WTC11 (cell line): ENCODE results near the gene SPX. TPM values are rescaled to one million over a fixed set of nuclear protein-coding genes. Genes with fewer than 3 reads are reported as not detected.

Source experiments
- ATAC-seq: fragments of 200-7000 bp; cut with Tn5 transposase; 2 replicates; pipeline ENCODE4 v1.10.0; 2021; ENCODE audit warnings: mild to moderate bottlenecking, moderate library complexity
- CTCF ChIA-PET: fragments of 300-600 bp; sonication (Branson Sonifier 250); formaldehyde crosslinking; loops from one replicate; lab custom pipeline; 2021; ENCODE audit warnings: antibody characterized with exemption; lab: Charles Lee
- POLR2A ChIA-PET: fragments of 350-600 bp; sonication (Branson Sonifier 250); formaldehyde crosslinking; loops from one replicate; lab custom pipeline; 2021; ENCODE audit warnings: antibody characterized with exemption; lab: Charles Lee
- DNase-seq: peaks from one replicate; pipeline ENCODE4 v3.0.0; 2021; ENCODE audit warnings: low spot score
- H3K27ac Mint-ChIP-seq: 2 replicates; pipeline ENCODE4 v1.8.0; 2021; ENCODE audit warnings: mixed read lengths
- H3K27me3 Mint-ChIP-seq: 2 replicates; pipeline ENCODE4 v1.8.0; 2021; ENCODE audit warnings: low read depth, mild to moderate bottlenecking, moderate library complexity, mixed read lengths
- H3K36me3 Mint-ChIP-seq: 2 replicates; pipeline ENCODE4 v1.8.0; 2021; ENCODE audit warnings: mixed read lengths
- H3K4me1 Mint-ChIP-seq: 2 replicates; pipeline ENCODE4 v1.8.0; 2022; ENCODE audit warnings: mixed read lengths
- H3K4me3 Mint-ChIP-seq: 2 replicates; pipeline ENCODE4 v1.8.0; 2021; ENCODE audit warnings: mild to moderate bottlenecking, moderate library complexity, mixed read lengths
- H3K9me3 Mint-ChIP-seq: 2 replicates; pipeline ENCODE4 v1.8.0; 2021; ENCODE audit warnings: mixed read lengths
- AR ChIP-seq: fragments of 250-450 bp; sonication (Bioruptor Pico); IDR thresholded peaks from 2 replicates; pipeline ENCODE4 v1.9.0; 2021; ENCODE audit warnings: mild to moderate bottlenecking
- ATF6 ChIP-seq: sonication (generic); formaldehyde crosslinking; IDR thresholded peaks from 2 replicates; pipeline ENCODE4 v1.8.1; 2023; ENCODE audit warnings: mild to moderate bottlenecking, missing genetic modification reagents
- CDX4 ChIP-seq: fragments of 250-450 bp; sonication (Bioruptor Pico); IDR thresholded peaks from 2 replicates; pipeline ENCODE4 v1.9.0; 2021; ENCODE audit warnings: moderate library complexity, mild to moderate bottlenecking, inconsistent platforms, borderline replicate concordance
- ELF4 ChIP-seq: sonication (generic); formaldehyde crosslinking; IDR thresholded peaks from 2 replicates; pipeline ENCODE4 v1.8.1; 2022; ENCODE audit warnings: low read depth, mild to moderate bottlenecking, moderate library complexity, missing genetic modification reagents
- FOXK1 ChIP-seq: sonication (generic); formaldehyde crosslinking; IDR thresholded peaks from 2 replicates; pipeline ENCODE4 v1.8.0; 2022; ENCODE audit warnings: mild to moderate bottlenecking, moderate library complexity, missing genetic modification reagents
- GTF2I ChIP-seq: fragments of 250-450 bp; sonication (Bioruptor Pico); conservative IDR thresholded peaks from 2 replicates; pipeline ENCODE4 v1.4.0; 2021; ENCODE audit warnings: mild to moderate bottlenecking
- JAZF1 ChIP-seq: fragments of 250-450 bp; sonication (Bioruptor Pico); IDR thresholded peaks from 2 replicates; pipeline ENCODE4 v1.9.0; 2021; ENCODE audit warnings: moderate library complexity, mild to moderate bottlenecking, inconsistent platforms
- NFYB ChIP-seq: sonication (generic); formaldehyde crosslinking; conservative IDR thresholded peaks from 2 replicates; pipeline ENCODE4 v1.8.0; 2022; ENCODE audit warnings: low read depth, missing genetic modification reagents
- NR3C1 ChIP-seq: sonication (generic); formaldehyde crosslinking; conservative IDR thresholded peaks from 2 replicates; pipeline ENCODE4 v1.8.1; 2023; ENCODE audit warnings: low read depth, mild to moderate bottlenecking, missing genetic modification reagents
- PREB ChIP-seq: sonication (generic); formaldehyde crosslinking; IDR thresholded peaks from 2 replicates; pipeline ENCODE4 v1.8.1; 2022; ENCODE audit warnings: mild to moderate bottlenecking, missing genetic modification reagents, moderate library complexity, borderline replicate concordance
- PRRX2 ChIP-seq: fragments of 250-450 bp; sonication (Bioruptor Pico); IDR thresholded peaks from 2 replicates; pipeline ENCODE4 v1.8.0; 2021; ENCODE audit warnings: mild to moderate bottlenecking
- SOX15 ChIP-seq: fragments of 250-450 bp; sonication (Bioruptor Pico); IDR thresholded peaks from 2 replicates; pipeline ENCODE4 v1.9.0; 2021; ENCODE audit warnings: mild to moderate bottlenecking
- SP1 ChIP-seq: sonication (generic); formaldehyde crosslinking; conservative IDR thresholded peaks from 2 replicates; pipeline ENCODE4 v1.8.1; 2022; ENCODE audit warnings: missing genetic modification reagents
- TEAD1 ChIP-seq: sonication (generic); formaldehyde crosslinking; IDR thresholded peaks from 2 replicates; pipeline ENCODE4 v1.8.0; 2022; ENCODE audit warnings: mild to moderate bottlenecking, missing genetic modification reagents
- USF2 ChIP-seq: sonication (generic); formaldehyde crosslinking; IDR thresholded peaks from 2 replicates; pipeline ENCODE4 v1.8.1; 2023; ENCODE audit warnings: mild to moderate bottlenecking, missing genetic modification reagents, moderate library complexity
- ZNF263 ChIP-seq: sonication (generic); formaldehyde crosslinking; IDR thresholded peaks from 2 replicates; pipeline ENCODE4 v1.8.1; 2022; ENCODE audit warnings: low read depth, mild to moderate bottlenecking, moderate library complexity, missing genetic modification reagents
- ZNF317 ChIP-seq: sonication (generic); formaldehyde crosslinking; IDR thresholded peaks from 2 replicates; pipeline ENCODE4 v1.8.1; 2023; ENCODE audit warnings: low read depth, mild to moderate bottlenecking, moderate library complexity, missing genetic modification reagents, borderline replicate concordance
- ZNF671 ChIP-seq: fragments of 250-450 bp; sonication (Bioruptor Pico); IDR thresholded peaks from 2 replicates; pipeline ENCODE4 v1.8.0; 2021; ENCODE audit warnings: mild to moderate bottlenecking
- total RNA-seq: library from RNA; stranded (reverse); gene quantifications from 3 replicates; pipeline ENCODE4 v1.2.3, GENCODE V29; 2021
- TF ChIP-seq, protein P1 (sequence below): sonication (generic); formaldehyde crosslinking; IDR thresholded peaks from 2 replicates; pipeline ENCODE4 v1.8.0; 2022; ENCODE audit warnings: mild to moderate bottlenecking, missing genetic modification reagents
- TF ChIP-seq, protein P2 (sequence below): sonication (generic); formaldehyde crosslinking; IDR thresholded peaks from 2 replicates; pipeline ENCODE4 v1.8.1; 2022; ENCODE audit warnings: mild to moderate bottlenecking, moderate library complexity, missing genetic modification reagents

SPX gene
- total RNA-seq, 1 experiment from 2014 or later: 0.46 TPM

DNA sequence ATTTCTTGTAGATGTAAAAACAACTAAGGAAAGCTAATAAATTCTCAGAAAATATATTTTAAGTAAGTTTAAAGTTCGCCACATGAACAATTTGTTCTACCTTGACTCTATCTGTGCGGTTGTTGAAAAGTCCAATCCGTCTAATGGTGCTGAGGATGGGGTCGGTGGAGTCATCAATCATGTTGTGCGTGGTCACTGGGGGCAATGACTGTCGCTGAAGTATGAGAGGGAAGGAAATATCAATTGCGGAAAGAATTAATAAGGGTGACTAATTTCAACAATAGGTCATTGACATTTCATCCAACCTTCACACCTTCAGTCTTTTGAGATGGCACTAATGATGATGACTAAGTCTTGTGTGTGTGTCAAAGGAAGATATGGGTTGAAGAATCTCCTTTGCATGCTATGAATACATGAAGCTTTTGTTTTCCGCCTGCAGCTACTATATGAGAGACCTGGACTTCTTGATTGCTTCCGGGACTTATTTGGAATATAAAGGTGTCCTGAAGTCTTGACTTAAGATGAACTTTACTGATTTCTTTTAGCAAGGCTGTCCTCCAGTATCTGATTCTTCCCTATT lies 32.1 kb downstream of the SPX start:
- DNase-seq (no peak), ATAC-seq (no peak)
- H3K36me3 Mint-ChIP-seq: no peaks in the 10 kb centered on the region
- no peak overlapping the region for H3K27ac Mint-ChIP-seq
- no peak for TF ChIP-seq ATF6
- TF ChIP-seq JAZF1 (CRISPR knock-in tag): no peak
- no peak for TF ChIP-seq USF2 (CRISPR knock-in tag)
- no peak for TF ChIP-seq PRRX2 (CRISPR knock-in tag)
- H3K4me3 Mint-ChIP-seq: no peak overlapping the region
- ChIA-PET POLR2A (no interaction called here), CTCF (no interaction called here)
- no peaks in the 10 kb centered on the region for H3K4me1 Mint-ChIP-seq
- H3K27me3 Mint-ChIP-seq: no peaks in the 10 kb centered on the region
- no peaks in the 10 kb centered on the region for H3K9me3 Mint-ChIP-seq

- ChIA-PET POLR2A (no interaction called here), CTCF (interaction anchor here (0.5 kb wide), 1 partner anchor 138 kb away, joined by 3 read pairs; no protein-coding TSS in a partner anchor)
- no peaks in the 10 kb centered on the region for H3K4me1 Mint-ChIP-seq
- DNase-seq (no peak), ATAC-seq (no peak)
- no peaks in the 10 kb centered on the region for H3K9me3 Mint-ChIP-seq
- H3K36me3 Mint-ChIP-seq: no peaks in the 10 kb centered on the region
- H3K4me3 Mint-ChIP-seq: no peak overlapping the region
- TF ChIP-seq PREB (CRISPR knock-in tag) (no peak), NFYB (no peak), PRRX2 (CRISPR knock-in tag) (no peak), CDX4 (no peak), ZNF263 (CRISPR knock-in tag) (no peak), GTF2I (CRISPR knock-in tag) (no peak), ZNF317 (CRISPR knock-in tag) (no peak), JAZF1 (CRISPR knock-in tag) (no peak), SP1 (CRISPR knock-in tag) (no peak), FOXK1 (CRISPR knock-in tag) (no peak), ZNF671 (CRISPR knock-in tag) (no peak), TEAD1 (no peak)
- TF ChIP-seq, protein P1, sequence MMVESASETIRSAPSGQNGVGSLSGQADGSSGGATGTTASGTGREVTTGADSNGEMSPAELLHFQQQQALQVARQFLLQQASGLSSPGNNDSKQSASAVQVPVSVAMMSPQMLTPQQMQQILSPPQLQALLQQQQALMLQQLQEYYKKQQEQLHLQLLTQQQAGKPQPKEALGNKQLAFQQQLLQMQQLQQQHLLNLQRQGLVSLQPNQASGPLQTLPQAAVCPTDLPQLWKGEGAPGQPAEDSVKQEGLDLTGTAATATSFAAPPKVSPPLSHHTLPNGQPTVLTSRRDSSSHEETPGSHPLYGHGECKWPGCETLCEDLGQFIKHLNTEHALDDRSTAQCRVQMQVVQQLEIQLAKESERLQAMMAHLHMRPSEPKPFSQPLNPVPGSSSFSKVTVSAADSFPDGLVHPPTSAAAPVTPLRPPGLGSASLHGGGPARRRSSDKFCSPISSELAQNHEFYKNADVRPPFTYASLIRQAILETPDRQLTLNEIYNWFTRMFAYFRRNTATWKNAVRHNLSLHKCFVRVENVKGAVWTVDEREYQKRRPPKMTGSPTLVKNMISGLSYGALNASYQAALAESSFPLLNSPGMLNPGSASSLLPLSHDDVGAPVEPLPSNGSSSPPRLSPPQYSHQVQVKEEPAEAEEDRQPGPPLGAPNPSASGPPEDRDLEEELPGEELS: no peak
- H3K27me3 Mint-ChIP-seq: no peaks in the 10 kb centered on the region
- no peak overlapping the region for H3K27ac Mint-ChIP-seq
These were observed 33.9 kb downstream of the SPX start for GRCh38 chr12:21559855-21560569.

DNA sequence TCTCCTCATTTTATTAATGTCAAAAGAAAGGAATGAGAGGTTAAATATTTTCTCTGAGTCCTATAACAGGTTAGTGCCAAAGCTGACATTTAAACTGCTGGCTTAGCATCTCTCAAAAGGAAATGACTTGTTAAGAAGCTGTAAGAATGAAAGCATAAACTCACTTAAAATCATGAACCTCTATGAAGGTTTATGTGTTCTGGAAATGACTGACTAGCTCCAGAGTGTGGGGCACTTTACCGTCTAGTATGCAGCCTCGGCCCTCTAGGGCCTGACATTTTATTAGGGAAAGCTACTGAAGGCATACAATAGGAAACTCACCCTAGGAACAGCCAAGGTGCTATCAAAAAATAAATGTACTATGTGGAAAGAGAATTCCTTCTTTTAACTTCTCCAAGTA lies 35.1 kb downstream of the SPX start:
- POLR2A ChIA-PET: no interaction called here
- TF ChIP-seq PREB (CRISPR knock-in tag) (no peak), AR (no peak), ELF4 (CRISPR knock-in tag) (no peak), NR3C1 (CRISPR knock-in tag) (no peak), SOX15 (CRISPR knock-in tag) (no peak)
- TF ChIP-seq, protein P2, sequence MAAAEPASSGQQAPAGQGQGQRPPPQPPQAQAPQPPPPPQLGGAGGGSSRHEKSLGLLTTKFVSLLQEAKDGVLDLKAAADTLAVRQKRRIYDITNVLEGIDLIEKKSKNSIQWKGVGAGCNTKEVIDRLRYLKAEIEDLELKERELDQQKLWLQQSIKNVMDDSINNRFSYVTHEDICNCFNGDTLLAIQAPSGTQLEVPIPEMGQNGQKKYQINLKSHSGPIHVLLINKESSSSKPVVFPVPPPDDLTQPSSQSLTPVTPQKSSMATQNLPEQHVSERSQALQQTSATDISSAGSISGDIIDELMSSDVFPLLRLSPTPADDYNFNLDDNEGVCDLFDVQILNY (CRISPR knock-in tag): no peak

More for the DNA sequence above, 35.1 kb downstream of the SPX start:
- no peaks in the 10 kb centered on the region for H3K36me3 Mint-ChIP-seq
- no peak overlapping the region for H3K4me3 Mint-ChIP-seq
- peaks cover 3% of the 10 kb centered on the region for H3K4me1 Mint-ChIP-seq
- H3K27ac Mint-ChIP-seq: no peak overlapping the region
- no peak for DNase-seq
- CTCF ChIA-PET: no interaction called here
- H3K27me3 Mint-ChIP-seq: no peaks in the 10 kb centered on the region
- no peak for ATAC-seq
- no peaks in the 10 kb centered on the region for H3K9me3 Mint-ChIP-seq
